SK-N-MC (cell line): Measurements from ENCODE around the gene VSIR.

Experiments used
- EZH2 ChIP-seq: fragments of 200-600 bp; sonication (generic); IDR thresholded peaks from one replicate; pipeline ENCODE4 v1.6.1; 2017; ENCODE audit warnings: antibody characterized with exemption
- FOXP2 ChIP-seq: optimal IDR thresholded peaks from 2 replicates; pipeline ENCODE3; 2011; ENCODE audit warnings: mild to moderate bottlenecking, moderate library complexity; ENCODE audit not compliant: insufficient read depth; ENCODE audit errors: extremely low read length, control extremely low read depth
- POLR2AphosphoS5 ChIP-seq: IDR thresholded peaks from 2 replicates; pipeline ENCODE4 v1.6.1; 2012; ENCODE audit warnings: mild to moderate bottlenecking, low read depth, low read length, borderline replicate concordance

GRCh38 chr10:71797533-71798307 is 24.4 kb upstream of the VSIR start:
- TF ChIP-seq EZH2: no peak
- TF ChIP-seq POLR2AphosphoS5: no peak
- no peak for TF ChIP-seq FOXP2
